Activated naive CD4-positive, alpha-beta T cell treated with anti-CD3 and anti-CD28 coated beads for 36 hours (primary cell): ENCODE results near the gene SLC26A5. TPM values are rescaled to one million over a fixed set of nuclear protein-coding genes. Genes with fewer than 3 reads are reported as not detected.
A peak's percentile ranks its signal among the peaks of the same experiment; 100 is the strongest.
"Not testable (repeated sequence)": the region's sequence is repeated elsewhere in the genome, so short reads cannot be mapped to it uniquely, and the experiment has no call there.

Experiments used
- CTCF ChIA-PET: fragments of 350-600 bp; sonication (Branson Sonifier 250); formaldehyde crosslinking; loops from one replicate; lab custom pipeline; 2021; ENCODE audit warnings: antibody characterized with exemption; lab: Charles Lee
- DNase-seq: peaks from one replicate; pipeline ENCODE4 v3.0.0-alpha.2; 2020
- H3K27ac Mint-ChIP-seq: one replicate; pipeline ENCODE4 v1.8.0; 2021; ENCODE audit warnings: mild to moderate bottlenecking, mixed read lengths
- H3K27me3 Mint-ChIP-seq: one replicate; pipeline ENCODE4 v1.8.0; 2021; ENCODE audit warnings: low read depth, mixed read lengths
- H3K36me3 Mint-ChIP-seq: one replicate; pipeline ENCODE4 v1.8.0; 2021; ENCODE audit warnings: low read depth, mixed read lengths
- H3K4me1 Mint-ChIP-seq: one replicate; pipeline ENCODE4 v1.8.0; 2021; ENCODE audit warnings: low read depth, mixed read lengths
- H3K4me3 Mint-ChIP-seq: one replicate; pipeline ENCODE4 v1.8.0; 2021; ENCODE audit warnings: mild to moderate bottlenecking, moderate library complexity, mixed read lengths
- H3K9me3 Mint-ChIP-seq: one replicate; pipeline ENCODE4 v1.8.0; 2021; ENCODE audit warnings: mixed read lengths
- intact Hi-C: fragments of 100-400 bp; cut with micrococcal nuclease; formaldehyde crosslinking; loops from one replicate; pipeline ENCODE4 v1.15.1; 2023
- total RNA-seq, 2 experiments: library from RNA; stranded (reverse); gene quantifications; one replicate each; pipeline ENCODE4 v1.2.3, GENCODE V29; 2021

SLC26A5 gene
- not detected for total RNA-seq

GRCh38 chr7:103446049-103446520 lies at the start of gene SLC26A5:
SLC26A5 (minus strand) TSS chr7:103446207; CDS start chr7:103421514, 24,693 bp downstream.
- no peaks in the 10 kb centered on the region for H3K9me3 Mint-ChIP-seq
- no peaks in the 10 kb centered on the region for H3K36me3 Mint-ChIP-seq
- DNase-seq = peak; percentile 10
- peaks cover 17% of the 10 kb centered on the region for H3K4me1 Mint-ChIP-seq
- H3K27me3 Mint-ChIP-seq = peaks cover 70% of the 10 kb centered on the region
- CTCF ChIA-PET = no interaction called here
- peak within 1 kb of the TSS; percentile 68 for H3K4me3 Mint-ChIP-seq
- intact Hi-C loops = loop anchor here (2.0 kb wide), 2 partner anchors 127 to 711 kb away; no protein-coding TSS in a partner anchor
- H3K27ac Mint-ChIP-seq = no peak within 1 kb of the TSS

GRCh38 chr7:103487419-103487818 lies 41.4 kb upstream of the SLC26A5 start:
- no peaks in the 10 kb centered on the region for H3K4me1 Mint-ChIP-seq
- intact Hi-C loops = no loop called here
- H3K36me3 Mint-ChIP-seq = no peaks in the 10 kb centered on the region
- H3K27me3 Mint-ChIP-seq = peaks cover 14% of the 10 kb centered on the region
- CTCF ChIA-PET = no interaction called here
- H3K27ac Mint-ChIP-seq = no peak overlapping the region
- DNase-seq = no peak
- H3K4me3 Mint-ChIP-seq = no peak overlapping the region
- H3K9me3 Mint-ChIP-seq = no peaks in the 10 kb centered on the region

GRCh38 chr7:103486873-103487272 lies 40.9 kb upstream of the SLC26A5 start:
- intact Hi-C loops, H3K9me3 Mint-ChIP-seq, H3K4me1 Mint-ChIP-seq, H3K36me3 Mint-ChIP-seq, H3K27ac Mint-ChIP-seq, DNase-seq, H3K4me3 Mint-ChIP-seq, CTCF ChIA-PET: not testable (repeated sequence)
- H3K27me3 Mint-ChIP-seq = peaks cover 16% of the 10 kb centered on the region

GRCh38 chr7:103480771-103481170 lies 34.8 kb upstream of the SLC26A5 start:
- CTCF ChIA-PET = no interaction called here
- Mint-ChIP-seq H3K27ac (no peak overlapping the region), H3K27me3 (peaks cover 24% of the 10 kb centered on the region)

GRCh38 chr7:103474956-103475355 lies 28.9 kb upstream of the SLC26A5 start:
- CTCF ChIA-PET = interaction anchor here (0.9 kb wide), 1 partner anchor 69 kb away, joined by 7 read pairs; no protein-coding TSS in a partner anchor
- Mint-ChIP-seq H3K9me3 (no peaks in the 10 kb centered on the region), H3K36me3 (no peaks in the 10 kb centered on the region), H3K4me3 (no peak overlapping the region), H3K27ac (no peak overlapping the region), H3K4me1 (no peaks in the 10 kb centered on the region), H3K27me3 (peaks cover 15% of the 10 kb centered on the region)
- intact Hi-C loops = no loop called here
- no peak for DNase-seq

More at GRCh38 chr7:103480771-103481170, 34.8 kb upstream of the SLC26A5 start:
- no peak for DNase-seq
- Mint-ChIP-seq H3K4me1 (no peaks in the 10 kb centered on the region), H3K4me3 (no peak overlapping the region), H3K9me3 (no peaks in the 10 kb centered on the region), H3K36me3 (no peaks in the 10 kb centered on the region)
- intact Hi-C loops = no loop called here

- H3K27me3 Mint-ChIP-seq = peaks cover 14% of the 10 kb centered on the region
- no peaks in the 10 kb centered on the region for H3K36me3 Mint-ChIP-seq
- H3K4me3 Mint-ChIP-seq = no peak overlapping the region
- H3K27ac Mint-ChIP-seq = no peak overlapping the region
- CTCF ChIA-PET = no interaction called here
- no peaks in the 10 kb centered on the region for H3K4me1 Mint-ChIP-seq
- DNase-seq = no peak
- no peaks in the 10 kb centered on the region for H3K9me3 Mint-ChIP-seq
- intact Hi-C loops = no loop called here
These were observed 23.3 kb upstream of the SLC26A5 start for GRCh38 chr7:103469095-103469948.

GRCh38 chr7:103466814-103467213 lies 20.8 kb upstream of the SLC26A5 start:
- Mint-ChIP-seq H3K4me3 (no peak overlapping the region), H3K27ac (no peak overlapping the region), H3K4me1 (no peaks in the 10 kb centered on the region), H3K9me3 (no peaks in the 10 kb centered on the region), H3K27me3 (peaks cover 15% of the 10 kb centered on the region), H3K36me3 (no peaks in the 10 kb centered on the region)
- intact Hi-C loops = no loop called here
- CTCF ChIA-PET = interaction anchor here (0.7 kb wide), 1 partner anchor 115 kb away, joined by 3 read pairs; no protein-coding TSS in a partner anchor
- DNase-seq = no peak

GRCh38 chr7:103462358-103462757 lies 16.4 kb upstream of the SLC26A5 start:
- no peaks in the 10 kb centered on the region for H3K4me1 Mint-ChIP-seq

GRCh38 chr7:103447073-103447960 lies 1.3 kb upstream of the SLC26A5 start:
- peaks cover 74% of the 10 kb centered on the region for H3K27me3 Mint-ChIP-seq
- peaks cover 17% of the 10 kb centered on the region for H3K4me1 Mint-ChIP-seq
- peaks cover 10% of the 10 kb centered on the region for H3K9me3 Mint-ChIP-seq
- H3K36me3 Mint-ChIP-seq = no peaks in the 10 kb centered on the region
- intact Hi-C loops = loop anchor here (1.0 to 2.0 kb wide), 3 partner anchors 125 to 709 kb away; partner anchors contain the start of gene PMPCB
- no peak overlapping the region for H3K4me3 Mint-ChIP-seq
- peak; percentile 69 for DNase-seq
- CTCF ChIA-PET = interaction anchor here (0.6 to 1.5 kb wide), 3 partner anchors 73 to 580 kb away, joined by 3 to 5 read pairs (median 3); no protein-coding TSS in a partner anchor
- H3K27ac Mint-ChIP-seq = no peak overlapping the region

More at GRCh38 chr7:103462358-103462757, 16.4 kb upstream of the SLC26A5 start:
- no peaks in the 10 kb centered on the region for H3K36me3 Mint-ChIP-seq
- H3K27ac Mint-ChIP-seq = no peak overlapping the region
- intact Hi-C loops = no loop called here
- no peak for DNase-seq
- CTCF ChIA-PET = no interaction called here
- H3K9me3 Mint-ChIP-seq = no peaks in the 10 kb centered on the region
- H3K27me3 Mint-ChIP-seq = peaks cover 14% of the 10 kb centered on the region
- H3K4me3 Mint-ChIP-seq = no peak overlapping the region

GRCh38 chr7:103445228-103446048 lies 569 bp downstream of the SLC26A5 start:
- Mint-ChIP-seq H3K4me1 (peaks cover 17% of the 10 kb centered on the region), H3K27ac (no peak overlapping the region), H3K27me3 (peaks cover 68% of the 10 kb centered on the region), H3K9me3 (no peaks in the 10 kb centered on the region), H3K36me3 (no peaks in the 10 kb centered on the region), H3K4me3 (peak overlapping the region; percentile 68)
- DNase-seq = peak; percentile 6
- intact Hi-C loops = loop anchor here (2.0 kb wide), 2 partner anchors 127 to 711 kb away; no protein-coding TSS in a partner anchor
- CTCF ChIA-PET = no interaction called here

GRCh38 chr7:103439661-103440060 lies 6.3 kb downstream of the SLC26A5 start:
- DNase-seq = no peak
- Mint-ChIP-seq H3K9me3 (no peaks in the 10 kb centered on the region), H3K4me3 (no peak overlapping the region), H3K27me3 (peaks cover 46% of the 10 kb centered on the region), H3K36me3 (no peaks in the 10 kb centered on the region), H3K4me1 (no peaks in the 10 kb centered on the region), H3K27ac (no peak overlapping the region)
- intact Hi-C loops = no loop called here
- CTCF ChIA-PET = no interaction called here
